SU-DHL-6 (cell line): ENCODE data around the gene ZNF678.
"Not testable (repeated sequence)": the region's sequence is repeated elsewhere in the genome, so short reads cannot be mapped to it uniquely, and the experiment has no call there.

Experiments
- H2AFZ ChIP-seq: fragments of 200-600 bp; sonication (generic); 2 replicates; pipeline ENCODE4 v1.6.1; 2014; ENCODE audit warnings: low read depth, mild to moderate bottlenecking, moderate library complexity, mixed read lengths, antibody characterized with exemption, low read length; ENCODE audit not compliant: severe bottlenecking
- H3F3A ChIP-seq: fragments of 200-600 bp; shearing (Covaris generic); 2 replicates; pipeline ENCODE4 v1.6.0; 2016; ENCODE audit warnings: antibody characterized with exemption, mild to moderate bottlenecking; ENCODE audit not compliant: insufficient read depth
- H3K27ac ChIP-seq: fragments of 200-600 bp; sonication (generic); 2 replicates; pipeline ENCODE4 v1.5.1; 2016; ENCODE audit warnings: low read depth, mild to moderate bottlenecking, low read length, moderate library complexity, mixed read lengths
- H3K27me3 ChIP-seq: fragments of 200-600 bp; sonication (generic), shearing (Covaris generic); 2 replicates; pipeline ENCODE4 v1.6.0; 2014; ENCODE audit warnings: mild to moderate bottlenecking, low read length
- H3K36me3 ChIP-seq: fragments of 200-600 bp; sonication (generic); 2 replicates; pipeline ENCODE4 v1.6.1; 2014; ENCODE audit warnings: mild to moderate bottlenecking, low read length, mixed read lengths
- H3K4me2 ChIP-seq: fragments of 300-600, 200-600 bp; shearing (Covaris generic), sonication (generic); 2 replicates; pipeline ENCODE4 v1.6.0; 2014; ENCODE audit warnings: low read length, low read depth, mild to moderate bottlenecking; ENCODE audit not compliant: poor library complexity, severe bottlenecking
- H3K4me3 ChIP-seq: fragments of 200-600 bp; sonication (generic); 2 replicates; pipeline ENCODE4 v1.5.1; 2014; ENCODE audit warnings: antibody characterized with exemption, low read length, mild to moderate bottlenecking, mixed read lengths; ENCODE audit not compliant: insufficient read depth, poor library complexity, severe bottlenecking
- H3K79me2 ChIP-seq: fragments of 200-600 bp; sonication (generic); 2 replicates; pipeline ENCODE4 v1.6.1; 2014; ENCODE audit warnings: mild to moderate bottlenecking, low read length, moderate library complexity; ENCODE audit not compliant: insufficient read depth
- H3K9ac ChIP-seq: fragments of 200-600 bp; sonication (generic); 2 replicates; pipeline ENCODE4 v1.7.0; 2014; ENCODE audit warnings: mild to moderate bottlenecking, low read length
- H3K9me2 ChIP-seq: fragments of 200-600 bp; sonication (generic); replicated peaks from 2 replicates; pipeline ENCODE4 v1.6.1; 2014; ENCODE audit warnings: low read length; ENCODE audit not compliant: insufficient read depth
- H3K9me3 ChIP-seq: fragments of 200-600 bp; sonication (generic); 2 replicates; pipeline ENCODE4 v1.6.1; 2014; ENCODE audit warnings: low read length, mixed read lengths; ENCODE audit not compliant: insufficient read depth
- H4K20me1 ChIP-seq: fragments of 200-600 bp; sonication (generic); 2 replicates; pipeline ENCODE4 v1.6.1; 2014; ENCODE audit warnings: low read depth, mild to moderate bottlenecking, antibody characterized with exemption, low read length, moderate library complexity, mixed read lengths
- CTCF ChIP-seq: fragments of 200-600 bp; sonication (generic); IDR thresholded peaks from one replicate; pipeline ENCODE4 v1.5.1; 2017; ENCODE audit warnings: antibody characterized with exemption, mild to moderate bottlenecking, low read length, moderate library complexity; ENCODE audit not compliant: insufficient read depth, poor library complexity, severe bottlenecking
- EZH2phosphoT487 ChIP-seq: fragments of 200-600 bp; sonication (generic), shearing (Covaris generic); conservative IDR thresholded peaks from 2 replicates; pipeline ENCODE4 v1.6.1; 2018; ENCODE audit warnings: mild to moderate bottlenecking, antibody characterized with exemption, low read length, moderate library complexity, mixed read lengths

The ZNF678 gene

GRCh38 chr1:227587968-227588367 lies 24.6 kb downstream of the ZNF678 start:
- no peak overlapping the region for H3K27ac ChIP-seq
- no peaks in the 10 kb centered on the region for H3F3A ChIP-seq
- H3K9ac ChIP-seq: no peak overlapping the region
- H3K9me2 ChIP-seq: no peaks in the 10 kb centered on the region
- peaks cover 47% of the 10 kb centered on the region for H3K79me2 ChIP-seq
- H3K9me3 ChIP-seq: no peaks in the 10 kb centered on the region
- H3K4me3 ChIP-seq: no peak overlapping the region
- H3K4me2 ChIP-seq: no peak overlapping the region
- TF ChIP-seq EZH2phosphoT487: no peak
- no peak for TF ChIP-seq CTCF
- no peaks in the 10 kb centered on the region for H3K27me3 ChIP-seq
- H4K20me1 ChIP-seq: no peaks in the 10 kb centered on the region
- 0 out of 2 replicates have a peak, but pooled peaks cover 12% of the 10 kb centered on the region for H3K36me3 ChIP-seq
- no peak overlapping the region for H2AFZ ChIP-seq

DNA sequence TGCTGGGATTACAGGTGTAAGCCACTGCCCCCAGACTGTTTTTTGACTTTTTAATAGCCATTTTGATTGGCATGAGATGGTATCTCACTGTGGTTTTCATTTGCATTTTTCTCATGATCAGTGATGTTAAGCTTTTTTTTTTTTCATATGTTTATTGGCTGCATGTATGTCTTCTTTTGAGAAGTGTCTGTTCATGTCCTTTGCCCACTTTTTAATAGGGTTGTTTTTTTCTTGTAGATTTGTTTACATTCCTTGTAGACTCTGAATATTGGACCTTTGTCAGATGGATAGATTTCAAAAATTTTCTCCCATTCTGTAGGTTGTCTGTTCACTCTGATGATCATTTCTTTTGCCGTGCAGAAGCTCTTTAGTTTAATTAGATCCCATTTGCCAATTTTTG lies 25.4 kb downstream of the ZNF678 start:
- not testable (repeated sequence) for H3F3A ChIP-seq, H3K9me2 ChIP-seq, H3K9me3 ChIP-seq, H3K27me3 ChIP-seq, H4K20me1 ChIP-seq, H3K27ac ChIP-seq, H3K36me3 ChIP-seq, H3K4me2 ChIP-seq, H2AFZ ChIP-seq, H3K4me3 ChIP-seq, H3K9ac ChIP-seq
- H3K79me2 ChIP-seq: peaks cover 41% of the 10 kb centered on the region

DNA sequence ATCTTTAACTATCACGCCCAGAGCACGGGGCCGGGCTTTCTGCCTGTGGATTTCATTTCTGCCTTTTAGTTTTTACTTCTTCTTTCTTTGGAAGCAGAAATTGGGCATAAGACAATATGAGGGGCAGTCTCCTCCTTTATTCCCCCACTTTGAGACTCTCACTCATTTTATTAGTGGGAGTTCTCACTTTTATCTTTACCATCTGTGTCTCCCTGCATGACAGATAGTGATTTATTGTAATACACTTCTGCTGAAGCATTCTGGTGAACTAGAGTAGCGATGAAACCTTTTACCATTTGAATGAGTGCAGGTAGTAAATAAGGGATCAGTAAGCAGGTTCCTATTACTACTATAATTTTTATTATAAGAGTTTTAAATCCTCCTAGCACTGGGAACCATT lies 26.4 kb downstream of the ZNF678 start:
- not testable (repeated sequence) for H2AFZ ChIP-seq, H3K4me3 ChIP-seq, H3K4me2 ChIP-seq, H3K36me3 ChIP-seq, H4K20me1 ChIP-seq, H3K9me2 ChIP-seq, H3K27ac ChIP-seq, H3F3A ChIP-seq, H3K9ac ChIP-seq, H3K27me3 ChIP-seq, H3K9me3 ChIP-seq
- H3K79me2 ChIP-seq: peaks cover 33% of the 10 kb centered on the region

DNA sequence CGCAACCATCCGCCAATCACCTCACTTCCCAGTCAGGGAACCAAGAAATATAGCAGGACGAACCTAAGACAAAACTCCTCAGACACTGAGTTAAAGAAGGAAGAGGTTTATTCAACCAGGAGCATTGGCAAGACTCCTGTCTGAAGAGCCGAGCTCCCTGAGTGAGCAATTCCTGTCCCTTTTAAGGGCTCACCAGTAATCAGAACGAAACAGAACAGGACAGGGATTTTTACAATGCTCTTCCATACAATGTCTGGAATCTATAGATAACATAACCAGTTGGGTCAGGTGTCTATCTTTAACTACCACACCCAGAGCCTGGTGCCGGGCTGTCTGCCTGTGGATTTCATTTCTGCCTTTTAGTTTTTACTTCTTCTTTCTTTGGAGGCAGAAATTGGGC lies 32.9 kb downstream of the ZNF678 start:
- not testable (repeated sequence) for H3K36me3 ChIP-seq, H3F3A ChIP-seq, H3K9ac ChIP-seq, H4K20me1 ChIP-seq, H2AFZ ChIP-seq, H3K9me2 ChIP-seq, H3K4me3 ChIP-seq, H3K27me3 ChIP-seq, H3K27ac ChIP-seq, H3K4me2 ChIP-seq
- peaks cover 26% of the 10 kb centered on the region for H3K79me2 ChIP-seq
- H3K9me3 ChIP-seq: peaks cover 20% of the 10 kb centered on the region; the same call in 1 of the 2 replicates

- H3F3A ChIP-seq: no peaks in the 10 kb centered on the region
- no peaks in the 10 kb centered on the region for H4K20me1 ChIP-seq
- TF ChIP-seq CTCF (no peak), EZH2phosphoT487 (no peak)
- H3K9me2 ChIP-seq: no peaks in the 10 kb centered on the region
- H2AFZ ChIP-seq: no peak overlapping the region
- H3K9ac ChIP-seq: no peak overlapping the region
- peaks cover 61% of the 10 kb centered on the region for H3K79me2 ChIP-seq
- no peak overlapping the region for H3K4me3 ChIP-seq
- no peaks in the 10 kb centered on the region for H3K27me3 ChIP-seq
- H3K27ac ChIP-seq: no peak overlapping the region
- peaks cover 27% of the 10 kb centered on the region; the same call in 1 of the 2 replicates for H3K36me3 ChIP-seq
- H3K9me3 ChIP-seq: peaks cover 25% of the 10 kb centered on the region; the same call in 1 of the 2 replicates
- H3K4me2 ChIP-seq: no peak overlapping the region
These were observed 40.0 kb downstream of the ZNF678 start for GRCh38 chr1:227603327-227603726.
